Activated CD8-positive, alpha-beta memory T cell treated with anti-CD3 and anti-CD28 coated beads for 24 hours (primary cell): ENCODE measurements around the gene POC1A.
"Not testable (repeated sequence)": the region's sequence is repeated elsewhere in the genome, so short reads cannot be mapped to it uniquely, and the experiment has no call there.

ENCODE experiments used
- DNase-seq: peaks from one replicate; pipeline ENCODE4 v3.0.0-alpha.2; 2020

POC1A gene

DNA sequence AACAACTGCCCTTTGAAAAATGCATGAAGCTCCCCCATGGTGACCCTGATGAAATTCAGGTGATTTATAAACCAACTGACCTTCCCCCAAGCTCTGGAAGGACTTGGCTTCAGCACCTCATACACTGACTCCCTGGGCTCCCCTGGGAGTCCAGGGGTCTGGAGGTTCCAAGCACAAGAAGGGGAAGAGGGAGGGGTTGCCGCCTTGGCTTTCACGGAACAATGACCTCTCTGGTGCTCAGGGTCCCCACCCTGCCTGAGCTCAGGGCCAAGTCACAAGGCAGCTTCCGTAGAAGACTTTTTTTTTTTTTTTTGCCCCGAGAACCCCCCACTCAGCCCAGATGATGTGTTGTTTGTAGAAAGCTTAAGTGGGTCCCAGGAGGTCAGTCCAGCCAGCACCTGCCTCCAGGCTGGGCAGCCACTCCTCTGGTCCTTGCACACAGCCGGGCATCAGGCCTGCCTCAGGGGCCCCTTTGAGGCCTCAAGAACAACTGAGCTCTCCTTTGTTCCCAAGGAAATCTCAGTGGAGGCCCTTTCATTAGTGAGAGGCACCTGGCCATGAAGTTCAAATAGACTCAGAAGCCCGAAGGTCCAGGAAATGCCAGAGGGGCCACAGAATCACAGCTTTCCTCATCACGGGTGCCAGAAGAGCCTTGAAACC, 29.7 kb upstream of the POC1A start:
- DNase-seq = no peak

DNA sequence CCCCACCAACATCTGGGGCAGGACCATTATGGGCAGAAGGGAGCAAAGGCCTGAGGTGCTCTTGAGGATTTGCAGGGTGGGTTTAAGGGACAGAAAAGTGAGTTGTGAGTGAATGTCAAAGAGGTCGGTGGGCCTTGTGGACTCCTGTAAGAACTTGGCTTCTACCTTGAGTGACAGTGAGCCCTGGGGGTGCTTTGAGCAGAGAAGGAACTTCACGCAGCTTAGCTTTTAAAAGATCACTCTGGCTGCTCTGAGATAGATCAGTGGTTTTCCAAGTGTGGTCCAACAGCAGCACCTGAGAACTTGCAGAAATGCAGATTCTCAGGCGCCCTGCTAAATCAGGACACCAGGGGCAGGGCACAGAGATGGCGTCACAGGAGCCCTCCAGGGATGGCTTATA, 28.5 kb upstream of the POC1A start:
- no peak for DNase-seq

DNA sequence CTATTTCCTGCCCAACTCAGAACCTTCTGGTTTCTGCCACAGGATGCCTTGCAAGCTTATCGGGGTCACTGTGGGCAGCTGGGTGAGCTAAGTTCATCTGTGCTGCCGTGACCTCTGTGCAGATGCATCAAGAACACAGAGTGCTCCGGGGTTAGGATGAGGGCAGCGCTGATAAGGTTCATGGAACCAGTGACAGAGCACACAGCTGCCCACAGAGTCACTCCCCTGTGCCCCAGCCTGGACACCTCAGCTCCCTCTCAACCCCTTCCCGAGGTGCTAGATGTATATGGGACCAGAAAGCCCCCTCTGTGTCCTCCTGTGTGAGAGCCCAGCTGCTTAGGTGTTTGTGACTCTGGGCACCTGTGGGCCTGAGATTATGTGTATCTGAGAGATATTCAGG, 28.0 kb upstream of the POC1A start:
- DNase-seq = no peak

DNA sequence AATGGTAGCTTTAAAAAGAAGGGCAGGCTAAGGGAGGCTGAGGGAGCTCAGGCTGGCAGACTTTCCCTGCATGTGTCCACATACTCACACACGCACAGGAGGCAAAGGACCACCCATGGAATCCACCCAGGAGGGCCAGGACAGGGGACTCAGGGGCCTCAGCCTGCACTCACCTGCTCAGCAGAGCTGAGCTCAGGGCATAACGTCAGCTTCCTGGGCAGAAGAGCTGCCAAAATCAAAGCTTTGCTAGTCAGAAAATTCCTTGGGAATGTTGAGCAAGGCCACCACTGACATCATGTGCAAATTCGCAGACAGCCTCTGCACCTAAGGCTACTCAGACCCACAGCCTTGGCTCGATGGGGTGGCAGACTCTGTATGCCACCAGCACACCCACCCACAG, 27.3 kb upstream of the POC1A start:
- no peak for DNase-seq

DNA sequence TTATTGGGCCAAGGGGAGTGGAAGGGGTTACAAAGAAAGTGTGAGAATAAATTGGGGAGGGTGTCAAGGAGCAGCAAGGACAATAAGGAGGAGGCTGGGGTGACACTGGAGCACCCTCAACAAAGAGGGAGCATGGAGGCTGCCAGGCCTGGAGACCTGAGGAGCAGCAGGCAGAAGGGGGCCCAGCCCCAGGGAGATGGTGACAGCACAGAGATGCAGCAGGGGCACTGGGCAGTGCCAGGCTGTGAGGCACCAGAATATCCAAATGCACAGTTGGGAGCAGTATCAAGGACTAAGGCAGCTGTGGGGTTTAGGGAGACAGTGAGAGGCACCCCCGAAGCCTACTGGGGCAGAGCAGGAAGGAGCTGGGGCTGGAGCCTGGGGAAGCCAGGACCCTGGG, 24.3 kb upstream of the POC1A start:
- no peak for DNase-seq

DNA sequence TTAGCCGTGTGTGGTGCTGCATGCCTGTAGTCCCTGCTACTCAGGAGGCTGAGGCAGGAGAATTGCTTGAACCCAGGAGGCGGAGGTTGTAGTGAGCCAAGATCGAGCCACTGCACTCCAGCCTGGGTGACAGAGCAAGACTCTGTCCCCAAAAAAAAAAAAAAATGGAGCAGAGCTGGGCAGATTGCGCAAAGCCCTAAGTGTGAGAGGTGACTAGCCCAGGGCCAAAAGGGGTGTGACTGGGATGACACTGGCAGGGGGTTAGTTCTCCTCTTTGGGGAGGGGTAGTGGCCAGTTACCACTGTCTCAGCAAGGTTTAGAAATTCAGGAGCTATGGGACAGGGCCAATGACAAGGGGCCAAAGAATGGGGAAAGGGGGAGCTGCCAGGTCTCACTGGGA, 23.9 kb upstream of the POC1A start:
- DNase-seq = not testable (repeated sequence)

DNA sequence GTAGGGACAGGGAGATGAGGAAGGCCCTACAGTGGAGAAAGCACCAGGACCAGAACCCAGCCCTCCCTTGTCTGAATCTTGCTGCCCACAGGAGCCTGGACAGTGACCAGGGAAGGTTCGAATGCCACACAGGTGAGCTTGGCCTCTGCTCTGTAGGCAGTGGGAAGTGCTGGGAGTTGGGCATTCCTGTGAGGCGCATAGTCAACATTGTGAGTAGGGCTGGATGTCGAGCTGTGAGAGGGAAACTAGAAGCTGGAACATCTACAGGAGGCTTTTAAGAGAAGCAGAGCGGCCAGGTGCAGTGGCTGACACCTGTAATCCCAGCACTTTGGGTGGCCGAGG, 23.4 kb upstream of the POC1A start:
- DNase-seq = no peak

DNA sequence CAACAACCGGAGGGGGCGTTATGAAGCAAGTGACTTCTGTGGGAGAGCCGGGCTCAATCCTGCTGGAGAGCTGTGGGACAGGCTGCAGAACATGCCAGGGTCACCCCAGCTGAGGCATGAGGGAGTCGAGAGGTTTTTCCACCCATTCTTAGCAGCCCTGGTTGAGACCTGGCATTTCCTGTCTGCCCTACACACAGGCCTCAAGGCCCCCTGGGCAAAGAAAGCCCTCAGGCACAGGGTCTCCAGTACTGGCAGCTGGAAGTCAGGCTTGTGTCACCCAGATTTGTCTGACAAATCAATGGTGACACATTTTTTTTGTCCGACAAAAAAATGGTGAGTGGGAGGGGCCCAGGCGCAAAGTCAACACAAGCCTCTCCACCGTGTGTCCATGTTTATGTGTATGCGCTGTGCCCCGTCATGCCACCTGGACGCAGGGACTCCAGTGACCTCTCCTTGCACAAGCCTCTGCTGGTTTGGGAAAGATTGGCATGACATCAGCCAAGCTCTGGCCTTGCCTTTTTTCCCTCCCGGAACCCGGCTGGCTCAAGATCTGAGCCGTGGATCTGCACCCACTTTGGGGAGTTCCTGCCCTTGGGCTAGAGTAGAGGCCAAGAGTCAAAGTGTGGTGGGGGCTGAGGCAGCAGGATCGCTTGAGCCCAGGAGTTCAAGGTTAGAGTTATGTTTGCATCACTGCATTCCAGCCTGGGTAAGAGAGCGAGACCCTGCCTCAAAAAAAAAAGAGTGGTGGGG, 22.9 kb upstream of the POC1A start:
- no peak for DNase-seq

DNA sequence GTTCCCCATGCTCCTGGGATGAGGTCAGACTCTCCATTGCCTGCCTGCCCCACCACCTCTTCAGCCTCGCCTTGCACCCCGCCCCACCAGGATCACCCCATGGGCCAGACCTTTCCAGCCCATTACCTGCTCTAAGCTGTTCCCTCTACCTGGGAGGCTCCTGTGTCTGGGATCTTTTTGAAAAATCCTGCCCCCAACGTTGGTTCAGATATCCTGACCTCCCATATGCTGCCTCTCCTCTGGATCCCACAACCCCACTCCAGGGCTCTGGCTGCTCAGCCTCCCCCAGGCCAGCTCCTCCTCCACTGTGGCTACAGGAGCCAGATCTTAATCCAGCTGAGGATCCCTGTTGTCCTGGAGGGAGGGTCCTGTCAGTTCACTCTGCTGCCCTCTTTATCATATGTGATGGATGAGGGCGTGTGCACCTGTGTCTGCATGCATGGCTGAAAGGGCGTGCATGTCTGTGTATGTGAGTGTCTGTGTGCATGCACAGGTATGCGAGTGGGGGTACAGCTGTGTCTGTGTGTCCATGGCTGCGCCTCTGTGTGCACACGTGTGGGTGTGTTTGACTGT, 22.0 kb upstream of the POC1A start:
- DNase-seq = no peak

DNA sequence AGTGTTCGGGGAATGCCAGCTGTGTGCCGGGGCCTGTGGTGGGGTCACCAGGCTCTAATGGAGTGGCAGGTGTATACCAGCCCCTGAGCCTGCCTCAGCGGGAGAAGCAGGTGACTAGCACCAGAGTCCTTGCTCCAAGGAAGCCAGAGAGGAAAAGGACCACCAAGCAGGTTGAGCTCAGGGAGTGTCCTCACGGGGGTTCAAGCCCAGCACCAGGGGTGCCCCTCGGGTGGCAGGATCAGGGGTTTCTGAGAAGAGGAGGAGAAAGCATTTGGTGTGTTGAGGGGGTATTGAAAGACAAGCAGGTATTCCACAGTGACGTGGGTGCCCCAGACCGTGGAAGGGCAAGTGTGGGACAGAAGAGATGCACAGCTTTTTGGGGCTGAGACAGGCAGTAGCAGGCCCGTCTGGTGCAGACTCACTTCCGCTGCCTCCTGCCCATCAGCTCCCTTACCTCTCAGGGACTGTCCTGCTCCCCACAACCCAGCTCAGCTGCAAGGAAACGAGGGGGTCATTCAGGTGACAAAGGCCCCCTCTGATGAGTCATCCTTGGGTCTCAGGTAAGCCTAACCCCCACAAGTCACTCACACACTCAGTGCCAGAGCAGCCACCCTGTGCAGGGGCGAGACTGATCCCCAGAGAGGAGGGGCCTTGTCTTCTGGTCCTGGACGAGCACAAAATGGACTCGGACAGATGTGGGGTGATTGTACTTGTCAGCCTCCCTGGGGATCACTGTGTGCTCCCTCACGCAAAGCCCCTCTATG, 21.4 kb upstream of the POC1A start:
- DNase-seq = no peak

DNA sequence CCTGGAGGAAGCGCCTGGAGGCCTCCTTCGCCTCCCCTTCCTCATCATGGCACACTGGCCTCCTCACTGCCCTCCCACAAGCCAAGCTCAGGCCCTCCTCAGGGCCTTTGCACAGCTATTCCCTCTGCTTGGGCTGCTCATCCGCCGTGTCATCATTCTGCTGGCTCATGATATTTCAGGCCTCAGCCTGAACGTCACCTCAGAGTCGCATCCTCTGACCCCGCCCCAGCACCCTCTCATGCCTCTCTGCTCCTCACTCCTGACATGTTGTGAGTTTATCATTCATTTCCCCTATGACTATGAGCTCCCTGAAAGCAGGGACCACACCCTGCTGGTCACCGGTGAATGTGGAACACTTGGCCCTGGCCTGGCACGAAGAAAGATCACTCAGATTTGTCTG, 20.7 kb upstream of the POC1A start:
- DNase-seq = no peak

DNA sequence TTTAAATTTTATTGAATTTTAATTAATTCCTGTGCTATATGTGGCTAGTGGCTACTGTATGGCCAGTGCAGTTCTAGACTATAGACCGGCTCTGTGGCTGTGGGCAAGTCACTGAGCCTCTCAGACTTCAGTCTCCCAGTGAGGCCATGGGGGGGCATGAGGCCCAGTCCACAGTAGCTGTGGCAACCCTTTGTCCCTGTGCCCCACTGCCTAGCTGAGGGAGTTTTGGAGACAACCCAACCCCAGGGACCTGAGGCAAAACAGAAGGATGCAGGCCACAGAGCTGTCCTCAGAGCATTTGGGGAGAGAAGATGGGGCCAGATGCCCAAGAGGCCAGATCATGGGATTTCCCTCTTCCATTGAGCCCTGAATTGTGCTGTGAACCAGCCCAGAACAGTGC, 18.9 kb upstream of the POC1A start:
- DNase-seq = no peak

DNA sequence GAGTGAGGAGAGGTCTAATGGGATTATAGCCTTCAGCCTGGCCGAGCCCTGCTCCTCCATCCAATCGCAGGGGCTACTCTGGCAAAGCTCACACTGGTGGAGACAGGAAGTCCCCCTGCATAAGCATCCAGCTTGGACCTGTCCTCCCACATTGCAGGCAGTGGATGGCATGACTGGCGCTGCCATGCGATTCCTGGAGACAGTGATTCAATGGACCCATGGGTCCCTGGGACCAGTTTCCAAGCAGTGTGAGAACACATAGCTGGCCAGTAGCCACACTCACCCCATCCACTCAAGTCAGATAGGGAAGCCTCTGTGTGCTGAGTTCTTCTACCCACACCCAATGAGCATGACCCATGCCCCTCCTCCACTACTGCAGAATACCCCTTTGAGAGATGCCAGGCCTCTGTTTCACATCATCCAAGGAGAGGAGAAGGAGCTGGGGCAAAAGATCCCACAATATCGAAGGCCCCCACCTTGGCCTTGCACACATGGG, 18.1 kb upstream of the POC1A start:
- DNase-seq = no peak

DNA sequence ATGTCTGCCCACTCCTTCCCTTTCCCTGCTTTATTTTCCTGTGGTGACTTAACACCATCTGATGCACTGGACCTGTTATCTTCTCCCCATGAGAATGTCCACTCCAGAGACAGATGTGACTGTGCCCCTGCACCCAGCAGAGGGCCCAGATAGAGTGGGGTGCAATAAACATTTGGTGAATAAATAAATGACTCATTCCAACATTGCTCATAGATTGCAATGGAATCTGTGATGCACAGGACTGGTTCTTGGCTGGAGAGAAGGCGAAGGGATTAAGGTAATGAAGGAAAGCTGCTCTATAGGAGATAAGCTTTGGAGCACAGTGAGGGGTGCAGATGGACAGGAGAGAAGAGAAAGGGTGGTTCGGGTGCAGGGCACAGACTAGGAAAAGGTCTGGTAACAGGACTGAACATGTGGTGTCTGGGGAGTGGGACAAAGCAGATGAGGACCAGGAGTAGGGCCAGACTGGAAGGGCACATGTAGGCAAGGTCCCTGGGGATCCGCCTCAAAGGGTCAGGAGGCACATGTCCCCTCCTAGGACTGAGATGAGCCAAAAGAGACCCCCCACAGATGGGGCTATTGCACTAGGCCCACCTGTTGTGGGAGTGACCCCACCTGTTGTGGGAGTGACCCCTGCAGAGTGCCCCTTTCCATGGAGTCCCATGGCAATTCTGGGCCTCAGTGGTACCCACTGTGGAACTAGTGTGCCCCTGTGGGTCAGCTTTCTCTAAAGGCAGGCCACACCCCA, 17.5 kb upstream of the POC1A start:
- DNase-seq = no peak

DNA sequence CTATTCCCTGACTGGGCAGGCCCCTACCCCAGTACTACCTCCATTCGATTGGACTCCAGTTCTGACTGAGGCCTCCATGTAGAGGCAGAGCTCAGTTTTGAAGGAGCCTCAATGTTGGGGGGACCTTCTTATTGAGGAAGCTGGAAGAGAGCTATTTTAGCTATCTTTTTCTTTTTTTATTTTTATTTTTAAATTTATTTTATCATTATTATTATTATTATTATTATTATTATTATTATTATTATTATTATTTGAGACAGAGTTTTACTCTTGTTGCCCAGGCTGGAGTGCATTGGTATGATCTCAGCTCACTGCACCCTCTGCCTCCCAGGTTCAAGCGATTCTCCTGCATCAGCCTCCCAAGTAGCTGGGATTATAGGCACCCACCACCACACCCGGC, 16.0 kb upstream of the POC1A start:
- not testable (repeated sequence) for DNase-seq

DNA sequence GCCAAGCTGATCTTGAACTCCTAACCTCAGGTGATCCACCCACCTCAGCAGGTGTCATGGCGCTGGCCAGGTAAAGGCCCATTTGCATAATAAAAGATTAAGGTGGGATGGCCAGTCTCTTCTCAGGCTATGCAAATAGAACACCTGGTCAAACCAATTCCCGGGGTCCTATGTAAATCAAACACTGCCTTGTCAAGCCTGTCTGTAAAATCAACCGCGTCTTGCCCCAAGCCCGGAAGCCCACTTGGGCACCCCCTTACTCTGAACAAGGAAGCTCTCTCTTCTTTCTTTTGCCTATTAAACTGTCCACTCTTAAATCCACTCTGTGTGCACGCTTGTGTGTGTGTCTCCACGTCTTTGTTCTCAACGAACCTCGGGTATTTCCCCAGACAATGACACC, 13.0 kb upstream of the POC1A start:
- DNase-seq = no peak

DNA sequence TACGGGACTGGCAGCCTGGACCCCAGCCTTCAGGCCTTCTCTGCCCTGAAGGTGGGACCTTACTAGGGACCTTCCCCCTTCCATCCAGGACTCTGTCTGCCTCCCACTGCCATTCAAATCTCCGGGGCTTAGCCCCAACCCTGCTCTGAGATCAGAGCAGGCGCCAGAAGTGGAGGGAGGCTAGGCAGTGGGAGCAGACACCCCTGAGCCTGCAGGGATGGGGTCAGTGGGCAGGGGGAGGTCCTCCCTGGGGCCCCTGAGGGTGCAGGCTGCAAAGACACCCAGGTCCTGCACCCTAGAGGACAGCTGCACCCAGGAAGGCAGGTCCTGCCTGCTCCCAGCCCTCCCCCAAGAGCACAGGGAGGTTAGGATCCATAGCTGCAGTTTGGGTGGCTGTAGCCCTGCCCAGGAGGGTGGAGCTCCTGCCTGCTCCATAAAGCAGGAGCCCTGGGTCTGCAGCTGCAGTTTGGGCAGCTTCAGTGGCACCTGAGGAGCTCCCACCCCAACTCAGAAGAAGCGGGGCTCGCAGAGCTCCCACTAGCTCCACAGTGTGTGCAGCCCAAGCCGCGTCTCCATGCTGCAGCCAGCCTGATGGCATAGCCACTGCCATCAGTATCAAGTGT, 8.1 kb upstream of the POC1A start:
- DNase-seq = no peak

DNA sequence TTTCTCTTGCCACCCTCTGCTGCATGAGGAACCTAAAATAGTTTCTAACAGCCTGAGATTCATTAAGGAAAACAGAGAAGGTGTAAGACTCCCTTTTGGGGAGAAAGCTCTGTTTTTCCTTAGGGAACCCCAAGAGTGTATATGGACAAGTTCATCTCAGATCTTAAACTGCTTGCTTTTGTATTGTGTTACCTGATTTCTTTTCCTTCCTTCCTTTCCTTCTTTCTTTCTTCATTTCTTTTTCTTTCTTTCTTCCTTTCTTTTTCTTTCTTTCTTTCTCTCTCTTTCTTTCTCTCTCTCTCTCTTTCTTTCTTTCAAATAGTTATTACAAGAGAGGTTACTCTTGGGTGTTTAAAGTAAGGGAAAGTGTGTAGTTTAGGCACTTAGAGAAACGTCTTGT, 5.3 kb upstream of the POC1A start:
- DNase-seq = no peak

DNA sequence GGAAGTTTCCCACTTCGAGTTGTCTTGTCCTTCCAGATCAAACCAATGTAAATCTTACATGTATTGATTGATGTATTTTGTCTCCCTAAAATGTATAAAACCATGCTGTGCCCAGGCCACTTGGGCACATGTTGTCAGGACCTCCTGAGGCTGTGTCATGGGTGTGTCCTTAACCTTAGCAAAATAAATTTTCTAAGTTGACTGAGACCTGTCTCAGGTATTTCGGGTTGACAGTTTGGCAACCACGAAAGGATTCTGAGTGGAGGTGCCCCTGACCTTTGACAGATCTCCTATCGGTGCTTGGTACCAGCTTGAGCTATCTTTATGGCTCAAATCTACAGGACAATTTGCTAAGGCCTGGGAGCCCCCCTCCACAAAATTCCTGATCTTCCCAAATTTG, 1.7 kb upstream of the POC1A start:
- DNase-seq = no peak

DNA sequence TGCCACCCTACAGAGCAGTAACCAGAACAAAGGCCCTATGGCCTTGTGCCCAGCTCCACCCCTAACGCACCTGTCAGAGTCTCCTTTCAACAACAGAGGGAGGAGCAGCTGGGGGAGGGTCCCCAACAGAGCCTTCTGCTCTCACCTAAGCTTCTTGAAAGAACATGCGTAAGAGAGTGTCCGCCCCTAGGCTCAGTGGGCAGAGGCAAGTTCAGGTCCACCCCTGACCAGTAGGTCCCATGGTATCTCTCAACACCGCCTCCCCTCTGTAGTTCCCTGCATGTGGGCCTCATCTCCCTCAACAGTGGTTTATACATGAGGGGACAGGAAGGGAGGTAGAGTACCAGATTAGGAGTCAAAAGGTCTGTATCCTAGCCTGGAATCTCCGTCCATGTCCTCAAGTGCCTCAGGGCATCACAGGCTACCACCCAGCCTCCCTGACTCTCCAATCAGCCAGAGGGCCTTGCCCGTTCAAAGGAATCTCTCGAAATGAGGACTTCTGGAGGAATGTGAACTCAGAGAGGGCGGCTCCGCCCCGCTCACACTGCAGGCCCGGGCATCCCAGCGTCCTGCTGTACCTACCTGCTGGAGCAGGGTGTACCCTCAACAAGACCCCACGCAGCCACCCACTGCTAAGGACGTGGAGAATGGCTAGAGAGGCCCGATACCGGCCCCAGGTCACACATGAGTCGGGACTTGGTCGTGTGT, 680 bp downstream of the POC1A start:
- DNase-seq = no peak

DNA sequence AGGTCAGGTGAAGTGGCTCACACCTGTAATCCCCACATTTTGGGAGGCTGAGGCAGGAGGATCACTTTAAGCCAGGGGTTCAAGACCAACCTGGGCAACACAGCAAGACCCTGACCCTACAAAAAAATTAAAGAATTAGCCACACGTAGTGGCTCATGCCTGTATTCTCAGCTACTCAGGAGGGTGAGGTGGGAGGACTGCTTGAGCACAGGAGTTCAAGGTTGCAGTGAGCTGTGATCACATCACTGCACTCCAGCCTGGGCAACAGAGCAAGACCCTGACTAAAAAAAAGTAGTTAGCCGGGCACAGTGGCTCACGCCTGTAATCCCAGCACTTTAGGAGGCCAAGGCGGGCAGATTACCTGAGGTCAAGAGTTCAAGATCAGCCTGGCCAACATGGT, 2.2 kb downstream of the POC1A start:
- not testable (repeated sequence) for DNase-seq

DNA sequence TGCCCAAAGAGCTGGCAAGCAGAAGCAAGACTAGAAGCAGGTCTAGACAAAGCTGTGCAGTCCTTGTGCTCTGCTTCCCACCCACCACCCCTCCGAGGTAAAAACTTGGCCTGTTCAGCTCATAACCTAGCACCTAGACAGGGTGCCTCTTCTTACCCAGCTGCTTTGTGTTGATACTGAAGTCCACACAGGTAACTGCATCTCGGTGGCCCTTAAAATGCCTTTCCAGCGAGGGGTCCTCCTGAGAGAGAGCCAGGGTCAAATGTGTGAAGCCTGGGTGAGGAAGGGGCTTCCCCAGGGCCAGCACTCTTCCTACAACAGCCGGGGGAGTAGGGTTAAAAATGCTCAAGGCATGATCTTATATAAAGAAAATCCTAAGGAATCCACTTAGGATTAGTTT, 3.4 kb downstream of the POC1A start:
- DNase-seq = no peak
